SK-N-SH treated with all-trans-retinoic acid at 6 μM for 48 hours (cell line): ENCODE measurements around the gene MRGPRD.

Experiments
- ATAC-seq: fragments of 200-7000 bp; cut with Tn5 transposase; 3 replicates; pipeline ENCODE4 v1.9.1; 2020; ENCODE audit warnings: mild to moderate bottlenecking, moderate library complexity
- ARNTL ChIP-seq: fragments of 450-650 bp; formaldehyde crosslinking; IDR thresholded peaks from 2 replicates; pipeline ENCODE4 v1.5.0; 2020; ENCODE audit warnings: low read depth, mild to moderate bottlenecking, moderate library complexity, borderline replicate concordance
- BACH2 ChIP-seq: fragments of 250-450 bp; sonication (Bioruptor Pico); IDR thresholded peaks from 2 replicates; pipeline ENCODE4 v1.9.0; 2021; ENCODE audit warnings: mild to moderate bottlenecking, borderline replicate concordance
- CREB5 ChIP-seq: fragments of 250-450 bp; sonication (Bioruptor Pico); IDR thresholded peaks from 2 replicates; pipeline ENCODE4 v1.5.1; 2020; ENCODE audit warnings: low read depth, mild to moderate bottlenecking, moderate library complexity
- CSDC2 ChIP-seq: fragments of 250-450 bp; sonication (Bioruptor Pico); IDR thresholded peaks from 2 replicates; pipeline ENCODE4 v1.5.0; 2020; ENCODE audit warnings: mild to moderate bottlenecking, moderate library complexity
- CSRNP3 ChIP-seq: fragments of 250-450 bp; sonication (Bioruptor Pico); IDR thresholded peaks from 2 replicates; pipeline ENCODE4 v1.5.1; 2021; ENCODE audit warnings: mild to moderate bottlenecking, moderate library complexity
- ESRRG ChIP-seq: fragments of 250-450 bp; sonication (Bioruptor Pico); IDR thresholded peaks from 2 replicates; pipeline ENCODE4 v1.6.1; 2021; ENCODE audit warnings: mild to moderate bottlenecking
- GLIS3 ChIP-seq: fragments of 250-450 bp; sonication (Bioruptor Pico); IDR thresholded peaks from 2 replicates; pipeline ENCODE4 v1.5.0; 2020; ENCODE audit warnings: mild to moderate bottlenecking, moderate library complexity
- ISL1 ChIP-seq: fragments of 250-450 bp; sonication (Bioruptor Pico); IDR thresholded peaks from 2 replicates; pipeline ENCODE4 v2.1.2; 2022; ENCODE audit warnings: mild to moderate bottlenecking, moderate library complexity
- OSR1 ChIP-seq: fragments of 250-450 bp; sonication (Bioruptor Pico); IDR thresholded peaks from 2 replicates; pipeline ENCODE4 v1.8.0; 2022; ENCODE audit warnings: moderate library complexity, mild to moderate bottlenecking, inconsistent platforms
- PATZ1 ChIP-seq: fragments of 250-450 bp; sonication (Bioruptor Pico); IDR thresholded peaks from 2 replicates; pipeline ENCODE4 v1.8.0; 2020; ENCODE audit warnings: mild to moderate bottlenecking, moderate library complexity, borderline replicate concordance
- POU6F1 ChIP-seq: fragments of 250-450 bp; sonication (Bioruptor Pico); IDR thresholded peaks from 2 replicates; pipeline ENCODE4 v1.8.0; 2021; ENCODE audit warnings: low read depth, mild to moderate bottlenecking, moderate library complexity, borderline replicate concordance
- PPARA ChIP-seq: fragments of 250-450 bp; sonication (Bioruptor Pico); IDR thresholded peaks from 2 replicates; pipeline ENCODE4 v1.5.0; 2020; ENCODE audit warnings: mild to moderate bottlenecking, borderline replicate concordance
- SNAI2 ChIP-seq: fragments of 250-450 bp; sonication (Bioruptor Pico); IDR thresholded peaks from 2 replicates; pipeline ENCODE4 v1.5.0; 2020; ENCODE audit warnings: mild to moderate bottlenecking, moderate library complexity
- TCF4 ChIP-seq: fragments of 250-450 bp; sonication (Bioruptor Pico); IDR thresholded peaks from 2 replicates; pipeline ENCODE4 v1.8.0; 2021; ENCODE audit warnings: mild to moderate bottlenecking, moderate library complexity, borderline replicate concordance
- TOX ChIP-seq: fragments of 250-450 bp; sonication (Bioruptor Pico); IDR thresholded peaks from 2 replicates; pipeline ENCODE4 v1.8.0; 2021; ENCODE audit warnings: mild to moderate bottlenecking, moderate library complexity, borderline replicate concordance
- TSHZ2 ChIP-seq: fragments of 250-450 bp; sonication (Bioruptor Pico); IDR thresholded peaks from 2 replicates; pipeline ENCODE4 v1.5.0; 2020; ENCODE audit warnings: mild to moderate bottlenecking, moderate library complexity
- ZC3H10 ChIP-seq: fragments of 250-450 bp; sonication (Bioruptor Pico); IDR thresholded peaks from 2 replicates; pipeline ENCODE4 v1.5.1; 2021; ENCODE audit warnings: mild to moderate bottlenecking, moderate library complexity
- ZFP30 ChIP-seq: fragments of 450-650 bp; formaldehyde crosslinking; IDR thresholded peaks from 2 replicates; pipeline ENCODE4 v1.5.0; 2022; ENCODE audit warnings: mild to moderate bottlenecking, moderate library complexity
- ZNF565 ChIP-seq: fragments of 450-650 bp; formaldehyde crosslinking; conservative IDR thresholded peaks from 2 replicates; pipeline ENCODE4 v1.5.0; 2020; ENCODE audit warnings: low read depth, mild to moderate bottlenecking, moderate library complexity
- ZNF70 ChIP-seq: fragments of 450-650 bp; formaldehyde crosslinking; IDR thresholded peaks from 2 replicates; pipeline ENCODE4 v1.5.0; 2020; ENCODE audit warnings: mild to moderate bottlenecking, moderate library complexity

The MRGPRD gene

GRCh38 chr11:68980776-68981065 lies at the start of gene MRGPRD:
Gene MRGPRD, minus strand, starts transcription at chr11:68980986. Its CDS starts 0 bp downstream, at chr11:68980986.
- no peak for TF ChIP-seq ZFP30 (CRISPR knock-in tag)
- no peak for TF ChIP-seq TSHZ2 (CRISPR knock-in tag)
- no peak for TF ChIP-seq POU6F1 (CRISPR knock-in tag)
- TF ChIP-seq ZC3H10 (CRISPR knock-in tag) = no peak
- TF ChIP-seq OSR1 (CRISPR knock-in tag) = no peak
- TF ChIP-seq CSRNP3 (CRISPR knock-in tag) = no peak
- no peak for ATAC-seq

GRCh38 chr11:69030301-69030700 lies 49.5 kb upstream of the MRGPRD start:
- TF ChIP-seq ZFP30 (CRISPR knock-in tag) = no peak
- TF ChIP-seq OSR1 (CRISPR knock-in tag) = no peak
- no peak for TF ChIP-seq ZC3H10 (CRISPR knock-in tag)
- TF ChIP-seq PATZ1 = no peak
- TF ChIP-seq TCF4 = no peak
- no peak for TF ChIP-seq CREB5 (CRISPR knock-in tag)
- no peak for TF ChIP-seq CSRNP3 (CRISPR knock-in tag)
- no peak for TF ChIP-seq BACH2 (CRISPR knock-in tag)
- no peak for TF ChIP-seq SNAI2 (CRISPR knock-in tag)
- no peak for TF ChIP-seq POU6F1 (CRISPR knock-in tag)
- TF ChIP-seq ARNTL = no peak
- TF ChIP-seq GLIS3 = no peak
- TF ChIP-seq ZNF565 (CRISPR knock-in tag) = no peak
- ATAC-seq = no peak

GRCh38 chr11:69027704-69028372 lies 47.1 kb upstream of the MRGPRD start:
- no peak for ATAC-seq
- no peak for TF ChIP-seq CSDC2
- no peak for TF ChIP-seq ESRRG (CRISPR knock-in tag)
- TF ChIP-seq CREB5 (CRISPR knock-in tag) = no peak
- no peak for TF ChIP-seq ARNTL
- no peak for TF ChIP-seq ZC3H10 (CRISPR knock-in tag)
- no peak for TF ChIP-seq POU6F1 (CRISPR knock-in tag)
- no peak for TF ChIP-seq ZFP30 (CRISPR knock-in tag)
- TF ChIP-seq OSR1 (CRISPR knock-in tag) = no peak
- TF ChIP-seq TOX = no peak
- TF ChIP-seq PPARA (CRISPR knock-in tag) = no peak
- no peak for TF ChIP-seq ZNF70 (CRISPR knock-in tag)
- TF ChIP-seq ISL1 (CRISPR knock-in tag) = no peak
- TF ChIP-seq TCF4 = no peak
